GM23338 (cell line): Measurements from ENCODE around the gene GOLGB1. TPM values are rescaled to one million over a fixed set of nuclear protein-coding genes. Genes with fewer than 3 reads are reported as not detected.

Experiments
- ATAC-seq: fragments of 200-7000 bp; cut with Tn5 transposase; 3 replicates; pipeline ENCODE4 v1.9.1; 2020
- DNase-seq: peaks from one replicate; pipeline ENCODE4 v3.0.0-alpha.2; 2015; ENCODE audit warnings: low spot score
- H2AFZ ChIP-seq: fragments of 200-600 bp; sonication (generic); 2 replicates; pipeline ENCODE4 v1.8.0; 2016; ENCODE audit warnings: antibody characterized with exemption, mild to moderate bottlenecking, moderate library complexity
- H3F3A ChIP-seq: fragments of 200-600 bp; sonication (generic); replicated peaks from 2 replicates; pipeline ENCODE4 v1.8.0; 2017; ENCODE audit warnings: antibody characterized with exemption, mixed run types, low read depth
- H3K27ac ChIP-seq: fragments of 200-600 bp; sonication (generic); 2 replicates; pipeline ENCODE4 v1.6.1; 2016; ENCODE audit warnings: low read depth
- H3K27me3 ChIP-seq: fragments of 200-600 bp; sonication (generic); 2 replicates; pipeline ENCODE4 v1.8.0; 2016; ENCODE audit warnings: mild to moderate bottlenecking, mixed run types, moderate library complexity; ENCODE audit not compliant: insufficient read depth
- H3K36me3 ChIP-seq: fragments of 200-600 bp; sonication (generic); 2 replicates; pipeline ENCODE4 v1.8.0; 2016; ENCODE audit warnings: mild to moderate bottlenecking; ENCODE audit not compliant: insufficient read depth
- H3K4me1 ChIP-seq: fragments of 200-600 bp; sonication (generic); 2 replicates; pipeline ENCODE4 v1.8.0; 2016; ENCODE audit warnings: mild to moderate bottlenecking, moderate library complexity; ENCODE audit not compliant: insufficient read depth
- H3K4me2 ChIP-seq: fragments of 200-600 bp; sonication (generic); 2 replicates; pipeline ENCODE4 v1.7.1; 2017; ENCODE audit warnings: mixed run types
- H3K4me3 ChIP-seq: fragments of 200-600 bp; sonication (generic); 2 replicates; pipeline ENCODE4 v1.6.1; 2016; ENCODE audit warnings: mixed run types
- H3K79me2 ChIP-seq: fragments of 200-600 bp; sonication (generic); replicated peaks from 2 replicates; pipeline ENCODE4 v1.8.0; 2017; ENCODE audit warnings: mild to moderate bottlenecking; ENCODE audit not compliant: insufficient read depth
- H3K9me2 ChIP-seq: fragments of 200-600 bp; sonication (generic); 2 replicates; pipeline ENCODE4 v1.8.0; 2017; ENCODE audit not compliant: insufficient read depth
- H4K20me1 ChIP-seq: fragments of 200-600 bp; sonication (generic); replicated peaks from 2 replicates; pipeline ENCODE4 v1.8.0; 2017; ENCODE audit warnings: mild to moderate bottlenecking; ENCODE audit not compliant: insufficient read depth
- H3K27ac Mint-ChIP-seq: 2 replicates; pipeline ENCODE4 v1.8.0; 2020; ENCODE audit warnings: inconsistent platforms, mild to moderate bottlenecking, moderate library complexity, mixed read lengths
- H3K27me3 Mint-ChIP-seq: 3 replicates; pipeline ENCODE4 v1.8.0; 2022; ENCODE audit warnings: low read depth, mild to moderate bottlenecking, moderate library complexity, mixed read lengths, inconsistent platforms; ENCODE audit not compliant: insufficient read depth, poor library complexity
- H3K36me3 Mint-ChIP-seq: 3 replicates; pipeline ENCODE4 v1.8.0; 2021; ENCODE audit warnings: low read depth, mild to moderate bottlenecking, inconsistent platforms, moderate library complexity, mixed read lengths
- H3K4me1 Mint-ChIP-seq: 3 replicates; pipeline ENCODE4 v1.8.0; 2020; ENCODE audit warnings: mild to moderate bottlenecking, inconsistent platforms, mixed read lengths
- H3K4me3 Mint-ChIP-seq: 3 replicates; pipeline ENCODE4 v1.8.0; 2021; ENCODE audit warnings: moderate library complexity, mild to moderate bottlenecking, inconsistent platforms, mixed read lengths
- H3K9me3 Mint-ChIP-seq: 3 replicates; pipeline ENCODE4 v1.8.0; 2020; ENCODE audit warnings: moderate library complexity, mild to moderate bottlenecking, inconsistent platforms, mixed read lengths
- CTCF ChIP-seq, 2 experiments: fragments of 200-600 bp in 1 of 2; sonication (generic) in 1 of 2; conservative IDR thresholded peaks; 2 replicates each; pipeline versions ENCODE4 v1.5.1 to v1.6.1; 2016 to 2017; ENCODE audit warnings: antibody characterized with exemption in 2 of 2, low read depth in 2 of 2, mild to moderate bottlenecking in 2 of 2, moderate library complexity in 1 of 2
- EZH2 ChIP-seq: fragments of 200-600 bp; sonication (generic); IDR thresholded peaks from one replicate; pipeline ENCODE4 v1.8.0; 2017; ENCODE audit warnings: antibody characterized with exemption, mild to moderate bottlenecking, low read depth; ENCODE audit not compliant: unreplicated experiment
- EZH2phosphoT487 ChIP-seq: fragments of 200-600 bp; sonication (generic); IDR thresholded peaks from one replicate; pipeline ENCODE4 v1.8.1; 2018; ENCODE audit warnings: antibody characterized with exemption; ENCODE audit not compliant: unreplicated experiment
- NANOG ChIP-seq: IDR thresholded peaks from 2 replicates; pipeline ENCODE4 v1.6.1; 2016; ENCODE audit warnings: antibody characterized with exemption, borderline replicate concordance
- REST ChIP-seq: IDR thresholded peaks from one replicate; pipeline ENCODE4 v1.6.1; 2018; ENCODE audit warnings: antibody characterized with exemption; ENCODE audit not compliant: unreplicated experiment
- STAT1 ChIP-seq: IDR thresholded peaks from one replicate; pipeline ENCODE4 v1.6.1; 2016; ENCODE audit warnings: antibody characterized with exemption; ENCODE audit not compliant: unreplicated experiment
- ZNF114 ChIP-seq: fragments of 250-450 bp; sonication (Bioruptor Pico); IDR thresholded peaks from 2 replicates; pipeline ENCODE4 v1.5.0; 2020; ENCODE audit warnings: mild to moderate bottlenecking, moderate library complexity
- ZNF462 ChIP-seq: fragments of 250-450 bp; sonication (Bioruptor Pico); IDR thresholded peaks from 2 replicates; pipeline ENCODE4 v1.5.0; 2020; ENCODE audit warnings: mild to moderate bottlenecking, moderate library complexity
- polyA plus RNA-seq: library from polyadenylated mRNA; unstranded; fragments of >200 nt; fragmentation: Nextera tagmentation; extraction: Ambion mirVana; gene quantifications from 2 replicates; pipeline ENCODE4 v1.2.1, GENCODE V29; 2016
- total RNA-seq: library from RNA; depleted of rRNA; stranded (reverse); fragments of >200 nt; shearing (Covaris generic); gene quantifications from 2 replicates; pipeline ENCODE4 v1.2.3, GENCODE V29; 2014

Gene GOLGB1
- total and polyA plus RNA-seq, 2 experiments from 2014 or later: 34.5 to 56.8 TPM

DNA sequence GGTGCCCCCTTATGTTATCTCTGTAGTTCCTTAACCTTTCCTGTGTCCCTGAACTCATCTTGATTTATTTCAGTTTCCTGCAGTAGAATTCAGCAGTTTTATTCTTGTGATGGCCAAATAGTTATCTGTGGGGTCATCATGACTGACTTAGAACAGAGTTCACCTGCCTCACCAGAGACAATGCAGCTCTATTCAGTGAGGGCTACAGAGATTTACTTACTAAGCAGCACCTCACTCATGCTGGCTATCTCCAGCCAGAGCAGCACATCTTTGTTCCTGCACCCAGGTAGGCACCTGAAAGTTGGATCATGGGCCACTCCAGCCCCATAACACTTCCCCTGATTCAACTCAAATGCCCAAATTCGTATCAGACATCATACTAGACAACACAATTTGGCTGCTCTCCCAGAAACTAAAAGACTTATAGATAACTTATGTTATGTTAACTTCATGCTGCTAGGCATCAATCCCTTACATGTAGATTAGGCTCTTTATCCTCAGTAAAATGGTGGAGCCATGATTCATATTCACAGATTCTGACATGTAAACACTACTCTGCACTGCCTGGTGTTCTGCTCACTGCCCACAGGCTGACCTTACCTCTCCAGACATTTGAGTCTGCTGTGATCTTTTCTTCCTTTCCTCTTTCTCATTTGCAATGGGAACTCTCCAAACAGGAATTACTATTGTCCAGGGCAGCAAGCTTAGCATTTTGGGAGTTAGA, 9.3 kb upstream of the GOLGB1 start:
- Mint-ChIP-seq H3K27me3 (peaks cover 2% of the 10 kb centered on the region), H3K27ac (no peak overlapping the region), H3K9me3 (no peaks in the 10 kb centered on the region), H3K36me3 (no peaks in the 10 kb centered on the region), H3K4me1 (peaks cover 3% of the 10 kb centered on the region; the same call in 1 of the 3 replicates), H3K4me3 (no peak overlapping the region)
- no peak overlapping the region for H3K27ac ChIP-seq
- no peaks in the 10 kb centered on the region for H3K79me2 ChIP-seq
- DNase-seq (no peak), ATAC-seq (no peak)
- no peak overlapping the region for H3K4me2 ChIP-seq
- H3K9me2 ChIP-seq: no peaks in the 10 kb centered on the region
- H2AFZ ChIP-seq: no peak overlapping the region
- no peaks in the 10 kb centered on the region for H4K20me1 ChIP-seq
- H3K4me1 ChIP-seq: no peaks in the 10 kb centered on the region
- no peak for TF ChIP-seq EZH2
- no peak for TF ChIP-seq CTCF (conservative IDR thresholded peaks at IDR 0.05; ENCODE audit: low read depth in 2 of 2)
- TF ChIP-seq EZH2phosphoT487: no peak
- no peak for TF ChIP-seq ZNF114 (CRISPR knock-in tag)
- no peak for TF ChIP-seq REST
- no peak for TF ChIP-seq NANOG
- TF ChIP-seq STAT1: no peak
- no peaks in the 10 kb centered on the region for H3K27me3 ChIP-seq
- H3F3A ChIP-seq: no peaks in the 10 kb centered on the region
- H3K4me3 ChIP-seq: no peak overlapping the region
- H3K36me3 ChIP-seq: no peaks in the 10 kb centered on the region

GRCh38 chr3:121757812-121758545, 8.4 kb upstream of the GOLGB1 start:
- no peak overlapping the region for H3K4me3 Mint-ChIP-seq
- Histone ChIP-seq H3K36me3 (no peaks in the 10 kb centered on the region), H3K4me1 (no peaks in the 10 kb centered on the region), H3K27ac (no peak overlapping the region), H3K4me2 (no peak overlapping the region), H3K27me3 (no peaks in the 10 kb centered on the region), H3K9me2 (no peaks in the 10 kb centered on the region), H3K79me2 (no peaks in the 10 kb centered on the region), H3F3A (no peaks in the 10 kb centered on the region), H3K4me3 (no peak overlapping the region), H4K20me1 (no peaks in the 10 kb centered on the region), H2AFZ (no peak overlapping the region)
- peaks cover 2% of the 10 kb centered on the region for H3K27me3 Mint-ChIP-seq
- ATAC-seq (no peak), DNase-seq (no peak)
- H3K4me1 Mint-ChIP-seq: peaks cover 3% of the 10 kb centered on the region; the same call in 1 of the 3 replicates
- no peak overlapping the region for H3K27ac Mint-ChIP-seq
- no peaks in the 10 kb centered on the region for H3K9me3 Mint-ChIP-seq
- H3K36me3 Mint-ChIP-seq: no peaks in the 10 kb centered on the region
- TF ChIP-seq ZNF462 (no peak), STAT1 (no peak)
